Measurements from ENCODE around the gene SPOCD1. TPM values are rescaled to one million over a fixed set of nuclear protein-coding genes. Genes with fewer than 3 reads are reported as not detected.

The SPOCD1 gene
- total RNA-seq, 2 donors from 2014 or later = 0.43 TPM; not detected in 1

DNA sequence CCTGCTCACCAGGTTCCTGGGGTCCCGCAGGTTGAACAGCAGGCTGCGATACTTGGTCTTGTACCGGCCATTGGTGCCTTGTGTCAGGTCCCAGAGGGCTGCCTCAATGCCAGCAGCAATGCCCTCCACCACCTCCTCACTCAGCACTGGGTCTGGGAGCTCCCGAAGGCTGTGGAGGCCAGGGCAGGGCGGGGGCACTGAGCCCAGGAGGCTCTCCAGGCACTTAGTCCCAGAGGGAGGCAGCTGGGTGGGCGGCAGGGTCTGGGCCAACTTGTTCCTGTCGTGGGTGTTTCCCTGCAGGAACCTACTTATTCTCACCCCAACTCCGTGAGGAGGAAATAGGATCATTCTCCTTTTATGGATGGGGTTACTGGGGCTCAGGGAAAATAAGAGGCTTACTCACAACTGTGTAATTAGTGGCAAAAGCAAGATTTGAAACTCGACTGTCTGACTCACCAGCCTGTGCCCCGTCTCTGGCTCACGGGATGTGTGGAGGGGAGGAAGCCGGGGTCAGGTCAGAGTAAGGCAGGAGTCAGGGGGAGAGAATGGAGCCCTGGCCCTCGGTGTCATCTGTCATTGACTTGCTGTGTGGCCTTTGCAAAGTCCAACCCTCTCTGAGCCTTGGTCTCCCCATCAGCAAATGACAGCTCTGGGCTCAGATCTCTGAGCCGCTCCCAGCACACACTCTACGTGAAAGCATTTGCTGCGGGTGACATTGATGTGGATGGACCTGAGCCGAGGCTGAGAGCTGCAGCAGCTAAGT is 17.2 kb downstream of the SPOCD1 start:
- no peak for DNase-seq (ENCODE audit: low spot score)
- Histone ChIP-seq H3K27ac (no peak overlapping the region), H3K4me3 (no peak overlapping the region), H3K4me1 (no peaks in the 10 kb centered on the region), H3K9me3 (no peaks in the 10 kb centered on the region), H3K27me3 (no peaks in the 10 kb centered on the region), H3K36me3 (no peaks in the 10 kb centered on the region)
- TF ChIP-seq, protein P1, sequence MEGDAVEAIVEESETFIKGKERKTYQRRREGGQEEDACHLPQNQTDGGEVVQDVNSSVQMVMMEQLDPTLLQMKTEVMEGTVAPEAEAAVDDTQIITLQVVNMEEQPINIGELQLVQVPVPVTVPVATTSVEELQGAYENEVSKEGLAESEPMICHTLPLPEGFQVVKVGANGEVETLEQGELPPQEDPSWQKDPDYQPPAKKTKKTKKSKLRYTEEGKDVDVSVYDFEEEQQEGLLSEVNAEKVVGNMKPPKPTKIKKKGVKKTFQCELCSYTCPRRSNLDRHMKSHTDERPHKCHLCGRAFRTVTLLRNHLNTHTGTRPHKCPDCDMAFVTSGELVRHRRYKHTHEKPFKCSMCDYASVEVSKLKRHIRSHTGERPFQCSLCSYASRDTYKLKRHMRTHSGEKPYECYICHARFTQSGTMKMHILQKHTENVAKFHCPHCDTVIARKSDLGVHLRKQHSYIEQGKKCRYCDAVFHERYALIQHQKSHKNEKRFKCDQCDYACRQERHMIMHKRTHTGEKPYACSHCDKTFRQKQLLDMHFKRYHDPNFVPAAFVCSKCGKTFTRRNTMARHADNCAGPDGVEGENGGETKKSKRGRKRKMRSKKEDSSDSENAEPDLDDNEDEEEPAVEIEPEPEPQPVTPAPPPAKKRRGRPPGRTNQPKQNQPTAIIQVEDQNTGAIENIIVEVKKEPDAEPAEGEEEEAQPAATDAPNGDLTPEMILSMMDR (IDR thresholded peaks at IDR 0.05) = no peak

- no peaks in the 10 kb centered on the region for H3K4me1 ChIP-seq
- TF ChIP-seq, protein P1 (IDR thresholded peaks at IDR 0.05) = no peak
- H3K4me3 ChIP-seq = no peak overlapping the region
- no peak for DNase-seq (ENCODE audit: low spot score)
- H3K9me3 ChIP-seq = no peaks in the 10 kb centered on the region
- no peaks in the 10 kb centered on the region for H3K27me3 ChIP-seq
- H3K36me3 ChIP-seq = no peaks in the 10 kb centered on the region
- no peak overlapping the region for H3K27ac ChIP-seq
These were observed 17.8 kb downstream of the SPOCD1 start for GRCh38 chr1:31798086-31798432.

GRCh38 chr1:31797216-31797615 is 18.6 kb downstream of the SPOCD1 start:
- H3K4me3 ChIP-seq = no peak overlapping the region
- TF ChIP-seq, protein P1 (IDR thresholded peaks at IDR 0.05) = no peak
- no peaks in the 10 kb centered on the region for H3K9me3 ChIP-seq
- no peaks in the 10 kb centered on the region for H3K4me1 ChIP-seq
- H3K36me3 ChIP-seq = no peaks in the 10 kb centered on the region
- DNase-seq (ENCODE audit: low spot score) = no peak
- H3K27me3 ChIP-seq = no peaks in the 10 kb centered on the region
- H3K27ac ChIP-seq = no peak overlapping the region

GRCh38 chr1:31796707-31797106 is 19.1 kb downstream of the SPOCD1 start:
- Histone ChIP-seq H3K27me3 (no peaks in the 10 kb centered on the region), H3K4me3 (no peak overlapping the region), H3K27ac (no peak overlapping the region), H3K4me1 (no peaks in the 10 kb centered on the region), H3K36me3 (no peaks in the 10 kb centered on the region), H3K9me3 (no peaks in the 10 kb centered on the region)
- TF ChIP-seq, protein P1 (IDR thresholded peaks at IDR 0.05) = no peak
- DNase-seq (ENCODE audit: low spot score) = no peak

DNA sequence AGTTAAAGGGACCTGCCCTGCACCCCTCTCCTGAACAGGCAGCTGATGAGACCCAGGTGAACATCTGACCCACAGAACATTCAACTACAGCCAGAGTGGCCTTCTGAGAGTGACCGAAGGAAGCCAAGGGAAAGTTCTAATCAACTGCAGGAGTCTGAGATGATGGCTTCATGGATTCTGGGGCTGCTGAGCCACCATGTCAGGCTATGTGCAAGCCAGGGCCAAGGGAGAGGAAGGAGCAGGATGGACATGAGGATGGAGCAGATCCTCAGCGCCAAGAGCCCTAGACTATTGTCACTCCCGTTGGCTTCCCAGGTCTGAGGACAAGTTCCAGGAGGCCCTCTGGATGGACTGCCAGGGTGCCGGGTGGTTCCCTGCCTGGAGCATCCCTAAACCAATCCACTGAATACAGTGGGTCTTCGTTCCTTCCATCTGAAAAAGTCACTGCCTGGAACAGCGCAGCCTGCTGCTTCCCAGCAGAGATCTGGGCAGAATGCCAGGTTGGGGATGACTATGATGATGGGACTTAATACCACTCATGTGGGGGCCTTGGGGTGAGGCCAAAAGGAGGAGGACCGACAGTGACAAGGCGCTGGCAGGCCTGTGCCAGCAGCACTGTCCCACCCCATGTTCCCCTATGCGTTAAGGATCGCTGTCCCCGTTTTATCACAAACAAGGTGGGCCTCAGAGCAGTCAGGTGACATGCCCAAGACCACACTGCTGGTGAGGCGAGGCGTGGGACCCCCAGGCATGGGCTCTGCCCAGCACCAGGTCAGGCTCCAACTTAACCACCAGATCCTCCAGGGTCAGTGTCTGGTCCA is 19.8 kb downstream of the SPOCD1 start:
- Histone ChIP-seq H3K9me3 (no peaks in the 10 kb centered on the region), H3K36me3 (no peaks in the 10 kb centered on the region), H3K4me3 (no peak overlapping the region), H3K27ac (no peak overlapping the region), H3K27me3 (no peaks in the 10 kb centered on the region), H3K4me1 (no peaks in the 10 kb centered on the region)
- TF ChIP-seq, protein P1 (IDR thresholded peaks at IDR 0.05) = no peak
- no peak for DNase-seq (ENCODE audit: low spot score)

Measured in right atrium auricular region (tissue), 2 donors.